Nephron progenitor cell (in vitro differentiated cells): ENCODE results near the gene MBNL2.

Experiments used
- DNase-seq: peaks from one replicate; pipeline ENCODE4 v3.0.0; 2021
- H3K27ac Mint-ChIP-seq: 2 replicates; pipeline ENCODE4 v1.8.0; 2021; ENCODE audit warnings: mild to moderate bottlenecking, moderate library complexity, mixed read lengths
- H3K27me3 Mint-ChIP-seq: 2 replicates; pipeline ENCODE4 v1.8.0; 2021; ENCODE audit warnings: mild to moderate bottlenecking, low read depth, mixed read lengths; ENCODE audit not compliant: poor library complexity
- H3K36me3 Mint-ChIP-seq: 2 replicates; pipeline ENCODE4 v1.8.0; 2021; ENCODE audit warnings: low read depth, mixed read lengths
- H3K4me1 Mint-ChIP-seq: 2 replicates; pipeline ENCODE4 v1.8.0; 2021; ENCODE audit warnings: mixed read lengths
- H3K4me3 Mint-ChIP-seq: 2 replicates; pipeline ENCODE4 v1.8.0; 2021; ENCODE audit warnings: mild to moderate bottlenecking, moderate library complexity, mixed read lengths
- H3K9me3 Mint-ChIP-seq: 2 replicates; pipeline ENCODE4 v1.8.0; 2021; ENCODE audit warnings: mild to moderate bottlenecking, moderate library complexity, mixed read lengths
- CTCF ChIP-seq: fragments of 200-600 bp; sonication (generic); IDR thresholded peaks from 2 replicates; pipeline ENCODE4 v1.5.0; 2021; ENCODE audit warnings: antibody characterized with exemption

Gene MBNL2

DNA sequence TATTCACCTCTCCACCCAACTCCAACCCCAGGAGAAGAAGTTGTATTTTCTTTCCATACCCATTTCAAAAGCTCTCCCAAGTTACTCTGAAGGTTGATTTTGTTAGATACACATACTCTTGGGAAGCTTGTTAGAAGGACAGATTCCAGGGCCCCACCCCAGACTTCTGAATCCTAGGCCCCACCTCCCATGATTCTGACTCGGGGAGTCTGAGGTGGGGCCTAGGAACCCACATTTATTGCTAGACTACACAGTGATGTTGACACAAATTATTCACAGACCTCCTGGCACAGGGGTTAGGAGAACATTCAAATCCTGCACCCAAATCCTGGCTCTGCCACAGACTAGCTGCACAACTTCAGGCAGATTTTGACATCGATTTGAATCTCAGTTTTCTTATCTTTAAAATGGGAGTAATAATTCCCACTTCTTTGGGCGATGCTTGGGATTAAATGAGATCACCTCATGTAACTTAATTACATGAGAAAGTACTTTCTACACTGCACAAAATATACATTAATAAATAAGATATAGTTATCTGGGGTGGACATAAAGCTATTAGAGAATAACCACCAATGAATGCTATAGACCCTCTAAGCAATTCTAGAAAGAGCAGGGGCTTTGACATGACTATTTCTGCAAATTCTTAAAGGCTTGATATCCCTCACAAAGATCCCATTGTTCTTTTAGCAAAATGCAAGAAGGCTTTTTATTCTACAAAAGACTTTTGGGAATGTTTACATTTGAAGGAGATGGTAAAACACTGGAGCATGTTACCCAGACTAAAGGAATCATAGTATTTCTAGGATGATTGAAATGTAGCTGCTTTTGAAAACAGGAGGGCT lies 18.0 kb downstream of the MBNL2 start:
- H3K9me3 Mint-ChIP-seq, result peaks cover 4% of the 10 kb centered on the region
- H3K4me1 Mint-ChIP-seq, result peaks cover 42% of the 10 kb centered on the region
- H3K4me3 Mint-ChIP-seq, result no peak overlapping the region

DNA sequence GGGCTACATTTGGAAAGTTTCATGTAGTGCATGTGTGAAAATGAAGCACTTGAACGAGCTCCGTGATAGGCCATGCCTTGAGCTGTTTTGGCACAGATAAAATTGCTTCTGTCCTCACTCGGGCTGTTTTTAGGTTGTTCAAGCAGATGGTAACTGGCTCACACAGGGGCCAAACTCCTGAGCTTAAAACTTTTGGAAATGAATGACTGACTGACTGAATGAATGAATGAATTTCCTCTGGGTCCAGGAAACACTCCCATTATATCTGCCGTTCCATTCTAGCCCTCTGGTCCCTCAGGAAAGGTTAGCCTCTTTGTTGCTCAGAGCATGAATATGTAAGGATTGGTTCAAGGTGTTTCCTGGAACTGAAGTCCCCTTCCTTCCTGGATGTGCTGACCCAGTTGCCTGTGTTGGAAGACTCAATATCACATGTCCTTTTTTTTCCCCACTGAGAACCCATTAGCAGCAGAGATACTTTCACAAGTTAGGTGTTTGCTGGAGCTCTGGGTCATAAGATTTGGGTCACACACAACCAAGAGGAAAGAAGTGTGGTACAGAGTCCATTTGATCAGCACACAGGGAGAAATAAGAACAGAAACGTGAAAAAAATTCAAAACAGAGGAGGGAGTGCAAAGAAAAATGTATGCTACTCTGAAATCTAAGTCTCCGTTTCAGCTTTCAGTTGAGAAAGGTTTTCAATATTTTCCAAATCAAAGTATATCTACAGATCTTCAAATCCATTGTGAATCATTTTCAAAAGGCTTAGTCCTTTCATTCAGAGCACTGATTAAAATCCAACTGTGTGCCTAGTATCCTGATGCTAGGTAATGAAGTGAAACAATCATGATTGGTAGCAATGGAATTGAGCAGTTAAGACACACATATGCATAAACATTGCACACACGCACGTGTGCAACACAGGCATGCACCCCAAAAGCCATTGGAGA lies 18.9 kb downstream of the MBNL2 start:
- H3K36me3 Mint-ChIP-seq, result peaks cover 11% of the 10 kb centered on the region
- no peak for TF ChIP-seq CTCF
- no peak overlapping the region for H3K4me3 Mint-ChIP-seq
- H3K4me1 Mint-ChIP-seq, result peaks cover 33% of the 10 kb centered on the region
- no peak for DNase-seq
- no peaks in the 10 kb centered on the region for H3K9me3 Mint-ChIP-seq
- H3K27me3 Mint-ChIP-seq, result no peaks in the 10 kb centered on the region
- no peak overlapping the region for H3K27ac Mint-ChIP-seq

More for the DNA sequence above, 18.0 kb downstream of the MBNL2 start:
- no peak for TF ChIP-seq CTCF
- DNase-seq, result no peak
- Mint-ChIP-seq H3K36me3 (peaks cover 20% of the 10 kb centered on the region), H3K27me3 (no peaks in the 10 kb centered on the region), H3K27ac (no peak overlapping the region)

DNA sequence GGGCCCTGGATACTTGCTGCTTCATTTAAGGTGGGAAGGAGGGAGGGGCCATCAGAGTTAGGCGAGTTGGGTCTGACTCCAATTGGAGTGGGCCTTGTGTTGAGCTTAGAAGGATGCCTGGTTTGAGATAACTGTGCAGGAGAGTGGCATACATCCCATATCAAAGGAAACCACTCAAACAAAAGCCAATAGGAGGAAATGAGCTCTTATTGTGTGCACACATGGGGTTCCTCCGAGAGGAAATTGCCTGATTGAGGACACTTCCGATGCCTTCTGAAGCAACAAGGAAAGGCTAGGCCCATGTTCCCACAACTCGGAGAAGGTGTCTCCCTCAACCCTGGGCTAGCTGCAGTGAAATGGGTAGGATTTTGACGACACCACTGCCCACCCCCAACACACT lies 19.6 kb downstream of the MBNL2 start:
- peaks cover 26% of the 10 kb centered on the region for H3K4me1 Mint-ChIP-seq

GRCh38 chr13:97242755-97243497 lies 20.8 kb downstream of the MBNL2 start:
- Mint-ChIP-seq H3K4me3 (no peak overlapping the region), H3K9me3 (no peaks in the 10 kb centered on the region), H3K36me3 (peaks cover 9% of the 10 kb centered on the region), H3K27me3 (no peaks in the 10 kb centered on the region), H3K4me1 (peaks cover 24% of the 10 kb centered on the region), H3K27ac (peak overlapping the region; percentile 58)
- TF ChIP-seq CTCF, result no peak
- no peak for DNase-seq

More for the DNA sequence above, 19.6 kb downstream of the MBNL2 start:
- Mint-ChIP-seq H3K36me3 (peaks cover 5% of the 10 kb centered on the region), H3K27me3 (no peaks in the 10 kb centered on the region), H3K9me3 (no peaks in the 10 kb centered on the region), H3K4me3 (no peak overlapping the region), H3K27ac (no peak overlapping the region)
- DNase-seq, result no peak
- no peak for TF ChIP-seq CTCF

- DNase-seq, result no peak
- H3K4me3 Mint-ChIP-seq, result no peak overlapping the region
Observed at GRCh38 chr13:97243915-97244781, 22.0 kb downstream of the MBNL2 start.

More at GRCh38 chr13:97243915-97244781, 22.0 kb downstream of the MBNL2 start:
- H3K27me3 Mint-ChIP-seq, result no peaks in the 10 kb centered on the region
- H3K27ac Mint-ChIP-seq, result peak overlapping the region; percentile 58
- H3K36me3 Mint-ChIP-seq, result peaks cover 9% of the 10 kb centered on the region
- no peak for TF ChIP-seq CTCF
- H3K4me1 Mint-ChIP-seq, result peaks cover 24% of the 10 kb centered on the region
- no peaks in the 10 kb centered on the region for H3K9me3 Mint-ChIP-seq
